CD14-positive monocyte (primary cell): ENCODE measurements around the gene CLIC1. TPM values are rescaled to one million over a fixed set of nuclear protein-coding genes. Genes with fewer than 3 reads are reported as not detected.

ENCODE experiments used
- DNase-seq, 3 donors: peaks; one replicate each; pipeline ENCODE4 v3.0.0-alpha.2; 2011 to 2022
- H2AFZ ChIP-seq: 2 replicates; pipeline ENCODE4 v1.6.0; 2012; ENCODE audit warnings: mild to moderate bottlenecking, low read depth, low read length, inconsistent platforms; ENCODE audit not compliant: insufficient read depth, poor library complexity, severe bottlenecking
- H3K27ac ChIP-seq, 2 donors: 1 replicate in 1 of 2; 2 replicates in 1 of 2; pipeline ENCODE4 v1.5.1; 2012 to 2013; ENCODE audit warnings: low read length in 2 of 2, control low read depth in 1 of 2, inconsistent platforms in 1 of 2, low read depth in 1 of 2, mild to moderate bottlenecking in 1 of 2
- H3K27me3 ChIP-seq, 2 donors: one replicate each; pipeline versions ENCODE4 v1.6.0 to v1.6.1; 2011 to 2013; ENCODE audit warnings: low read length in 2 of 2; ENCODE audit not compliant: control insufficient read depth in 2 of 2, insufficient read depth in 2 of 2
- H3K36me3 ChIP-seq, 2 donors: replicated peaks in 1 of 2; 1 replicate in 1 of 2; 2 replicates in 1 of 2; pipeline versions ENCODE4 v1.5.1 to v1.6.1; 2012 to 2013; ENCODE audit warnings: low read length in 2 of 2, control low read depth in 1 of 2, inconsistent platforms in 1 of 2, mild to moderate bottlenecking in 1 of 2; ENCODE audit not compliant: insufficient read depth in 2 of 2, control insufficient read depth in 1 of 2
- H3K4me1 ChIP-seq, 2 donors: 1 replicate in 1 of 2; 2 replicates in 1 of 2; pipeline versions ENCODE4 v1.5.1 to v1.6.1; 2012 to 2013; ENCODE audit warnings: low read length in 2 of 2, control low read depth in 1 of 2, inconsistent platforms in 1 of 2, mild to moderate bottlenecking in 1 of 2, moderate library complexity in 1 of 2; ENCODE audit not compliant: insufficient read depth in 2 of 2, control insufficient read depth in 1 of 2
- H3K4me2 ChIP-seq: replicated peaks from 2 replicates; pipeline ENCODE3; 2012; ENCODE audit warnings: low read length, moderate library complexity, mild to moderate bottlenecking; ENCODE audit not compliant: poor library complexity, severe bottlenecking; ENCODE audit errors: extremely low read depth
- H3K4me3 ChIP-seq, 3 experiments: fragments of 200-600 bp in 1 of 3; sonication (generic) in 1 of 3; replicated peaks in 1 of 3; 1 replicate in 2 of 3; 2 replicates in 1 of 3; pipeline ENCODE4 v1.5.1; 2011 to 2013; ENCODE audit warnings: low read length in 3 of 3, mild to moderate bottlenecking in 3 of 3, control low read depth in 2 of 3, low read depth in 2 of 3, inconsistent platforms in 1 of 3, moderate library complexity in 1 of 3
- H3K79me2 ChIP-seq: 2 replicates; pipeline ENCODE4 v1.6.0; 2012; ENCODE audit warnings: mild to moderate bottlenecking, control low read depth, inconsistent platforms, low read length, moderate library complexity; ENCODE audit not compliant: insufficient read depth
- H3K9ac ChIP-seq: 2 replicates; pipeline ENCODE4 v1.6.0; 2017; ENCODE audit warnings: low read length, mild to moderate bottlenecking; ENCODE audit not compliant: insufficient read depth, poor library complexity, severe bottlenecking
- H3K9me3 ChIP-seq, 2 donors: replicated peaks in 1 of 2; 1 replicate in 1 of 2; 2 replicates in 1 of 2; pipeline versions ENCODE4 v1.5.1 to v1.6.1; 2012 to 2013; ENCODE audit warnings: low read length in 2 of 2, control low read depth in 1 of 2; ENCODE audit not compliant: control insufficient read depth in 1 of 2, insufficient read depth in 1 of 2
- H4K20me1 ChIP-seq: 2 replicates; pipeline ENCODE4 v1.6.0; 2012; ENCODE audit warnings: mild to moderate bottlenecking, low read length, control low read depth, moderate library complexity; ENCODE audit not compliant: insufficient read depth
- H3K27ac Mint-ChIP-seq, 7 donors: one replicate each; pipeline ENCODE4 v1.8.0; 2020; ENCODE audit warnings: mild to moderate bottlenecking in 7 of 7, mixed read lengths in 7 of 7, moderate library complexity in 6 of 7, inconsistent platforms in 2 of 7
- H3K27me3 Mint-ChIP-seq, 3 donors: one replicate each; pipeline ENCODE4 v1.8.0; 2021 to 2022; ENCODE audit warnings: low read depth in 3 of 3, mild to moderate bottlenecking in 3 of 3, mixed read lengths in 3 of 3, moderate library complexity in 3 of 3, inconsistent platforms in 1 of 3
- H3K36me3 Mint-ChIP-seq, 2 donors: one replicate each; pipeline ENCODE4 v1.8.0; 2020; ENCODE audit warnings: mixed read lengths in 2 of 2, inconsistent platforms in 1 of 2, mild to moderate bottlenecking in 1 of 2
- H3K4me1 Mint-ChIP-seq: one replicate; pipeline ENCODE4 v1.8.0; 2020; ENCODE audit warnings: mild to moderate bottlenecking, mixed read lengths
- H3K4me3 Mint-ChIP-seq, 2 donors: one replicate each; pipeline ENCODE4 v1.8.0; 2020; ENCODE audit warnings: mild to moderate bottlenecking in 2 of 2, mixed read lengths in 2 of 2, moderate library complexity in 1 of 2
- H3K9me3 Mint-ChIP-seq, 7 donors: one replicate each; pipeline ENCODE4 v1.8.0; 2020 to 2022; ENCODE audit warnings: mixed read lengths in 7 of 7, mild to moderate bottlenecking in 6 of 7, moderate library complexity in 6 of 7, inconsistent platforms in 2 of 7
- WGBS: methylation state at CpG from one replicate; pipeline ENCODE4 v1.1.5; 2013; ENCODE audit warnings: missing lambda C conversion rate; ENCODE audit not compliant: insufficient coverage; 5-methylcytosine and 5-hydroxymethylcytosine counted together
- intact Hi-C, 2 donors: fragments of 100-400 bp; cut with micrococcal nuclease; formaldehyde crosslinking; loops; one replicate each; pipeline versions ENCODE4 v1.15.0 to v1.15.1; 2023
- polyA plus RNA-seq, 3 donors: library from polyadenylated mRNA; depleted of rRNA in 1 of 3; unstranded in 2 of 3; stranded (reverse) in 1 of 3; fragments of 300-500 nt in 2 of 3; fragments of >200 nt in 1 of 3; fragmentation: Illumina TruSeq in 2 of 3; gene quantifications; 1 replicate in 2 of 3; 2 replicates in 1 of 3; pipeline ENCODE4 v1.2.3, GENCODE V29; 2012 to 2021
- TF ChIP-seq, protein P1 (sequence below): fragments of 200-600 bp; IDR thresholded peaks from one replicate; pipeline ENCODE4 v1.8.0; 2022; ENCODE audit warnings: antibody characterized with exemption, mild to moderate bottlenecking

The CLIC1 gene
- polyA plus RNA-seq, 3 donors: 676 to 1,304 (median 1,196) TPM

GRCh38 chr6:31719001-31719400, 17.3 kb downstream of the CLIC1 start:
- no peaks in the 10 kb centered on the region for H3K36me3 ChIP-seq
- H3K36me3 Mint-ChIP-seq: peaks cover under 1 to 2% of the 10 kb centered on the region in 2 donors
- H3K27ac ChIP-seq: no peak overlapping the region
- TF ChIP-seq, protein P1, sequence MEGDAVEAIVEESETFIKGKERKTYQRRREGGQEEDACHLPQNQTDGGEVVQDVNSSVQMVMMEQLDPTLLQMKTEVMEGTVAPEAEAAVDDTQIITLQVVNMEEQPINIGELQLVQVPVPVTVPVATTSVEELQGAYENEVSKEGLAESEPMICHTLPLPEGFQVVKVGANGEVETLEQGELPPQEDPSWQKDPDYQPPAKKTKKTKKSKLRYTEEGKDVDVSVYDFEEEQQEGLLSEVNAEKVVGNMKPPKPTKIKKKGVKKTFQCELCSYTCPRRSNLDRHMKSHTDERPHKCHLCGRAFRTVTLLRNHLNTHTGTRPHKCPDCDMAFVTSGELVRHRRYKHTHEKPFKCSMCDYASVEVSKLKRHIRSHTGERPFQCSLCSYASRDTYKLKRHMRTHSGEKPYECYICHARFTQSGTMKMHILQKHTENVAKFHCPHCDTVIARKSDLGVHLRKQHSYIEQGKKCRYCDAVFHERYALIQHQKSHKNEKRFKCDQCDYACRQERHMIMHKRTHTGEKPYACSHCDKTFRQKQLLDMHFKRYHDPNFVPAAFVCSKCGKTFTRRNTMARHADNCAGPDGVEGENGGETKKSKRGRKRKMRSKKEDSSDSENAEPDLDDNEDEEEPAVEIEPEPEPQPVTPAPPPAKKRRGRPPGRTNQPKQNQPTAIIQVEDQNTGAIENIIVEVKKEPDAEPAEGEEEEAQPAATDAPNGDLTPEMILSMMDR: no peak
- H3K9me3 Mint-ChIP-seq: no peaks in the 10 kb centered on the region
- H3K27me3 ChIP-seq: no peaks in the 10 kb centered on the region
- no peak overlapping the region for H3K4me2 ChIP-seq
- peaks cover 6 to 15% (median 11%) of the 10 kb centered on the region in 3 donors for H3K27me3 Mint-ChIP-seq
- no peaks in the 10 kb centered on the region for H4K20me1 ChIP-seq
- H3K4me1 Mint-ChIP-seq: peaks cover 6% of the 10 kb centered on the region
- H3K27ac Mint-ChIP-seq: peak overlapping the region in 2 of 7 donors; percentile 38 to 58
- intact Hi-C loops: no loop called here
- H2AFZ ChIP-seq: no peak overlapping the region
- H3K9ac ChIP-seq: no peak overlapping the region
- 94% methylated on average over 4 of the region's 6 CpGs for WGBS
- no peak overlapping the region for H3K4me3 Mint-ChIP-seq
- no peak for DNase-seq
- H3K79me2 ChIP-seq: no peaks in the 10 kb centered on the region
- no peak overlapping the region for H3K4me3 ChIP-seq
- no peaks in the 10 kb centered on the region for H3K9me3 ChIP-seq
- no peaks in the 10 kb centered on the region for H3K4me1 ChIP-seq

DNA sequence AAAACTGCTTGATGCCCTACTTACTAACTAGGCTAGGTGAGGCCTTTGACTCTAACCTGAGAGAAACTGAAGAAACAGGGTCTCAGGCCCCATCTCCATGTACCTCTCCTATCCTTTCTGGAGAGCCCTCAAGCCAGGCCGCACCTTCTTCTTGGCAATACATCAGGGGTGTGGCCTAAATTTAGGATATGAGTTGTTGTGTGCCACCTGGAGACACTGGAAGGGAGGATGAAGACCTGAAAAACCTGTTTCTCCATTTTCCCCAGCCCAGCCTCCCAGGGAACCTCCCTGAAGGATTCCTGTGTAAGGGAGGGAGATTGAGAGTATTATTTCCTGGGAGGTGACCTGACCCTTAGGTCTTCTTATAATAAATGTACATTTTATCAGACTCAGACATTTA, 18.1 kb downstream of the CLIC1 start:
- H3K9ac ChIP-seq: no peak overlapping the region
- Mint-ChIP-seq H3K4me1 (peaks cover 2% of the 10 kb centered on the region), H3K27ac (no peak overlapping the region), H3K9me3 (no peaks in the 10 kb centered on the region), H3K4me3 (no peak overlapping the region), H3K27me3 (peaks cover 5 to 10% (median 6%) of the 10 kb centered on the region in 3 donors), H3K36me3 (peaks cover 0 to 1% of the 10 kb centered on the region in 2 donors)
- H2AFZ ChIP-seq: no peak overlapping the region
- H3K9me3 ChIP-seq: no peaks in the 10 kb centered on the region
- H3K79me2 ChIP-seq: no peaks in the 10 kb centered on the region
- no peak overlapping the region for H3K27ac ChIP-seq
- H3K4me3 ChIP-seq: no peak overlapping the region
- TF ChIP-seq, protein P1: no peak
- no peaks in the 10 kb centered on the region for H4K20me1 ChIP-seq
- no peaks in the 10 kb centered on the region for H3K36me3 ChIP-seq
- H3K4me2 ChIP-seq: no peak overlapping the region
- no peaks in the 10 kb centered on the region for H3K27me3 ChIP-seq
- intact Hi-C loops: no loop called here
- H3K4me1 ChIP-seq: no peaks in the 10 kb centered on the region
- DNase-seq: no peak
- no CpG with 5 or more reads among the region's 1 CpG for WGBS
